A549 (cell line): ENCODE data around the gene ESPN. TPM values are rescaled to one million over a fixed set of nuclear protein-coding genes. Genes with fewer than 3 reads are reported as not detected.

Experiments used
- ATAC-seq, 2 experiments: fragments of 200-7000 bp in 1 of 2; fragments of >200 bp in 1 of 2; cut with Nextera tagmentation in 1 of 2; cut with Tn5 transposase in 1 of 2; 3 replicates each; pipeline versions ENCODE4 v1.8.0 to v1.9.1; 2018 to 2020; ENCODE audit warnings: mild to moderate bottlenecking in 1 of 2, moderate library complexity in 1 of 2
- CTCF ChIA-PET: fragments of 300-600 bp; sonication (Branson Sonifier 250); formaldehyde crosslinking; extraction: SDS; loops from one replicate; lab custom pipeline; 2021; ENCODE audit warnings: antibody characterized with exemption, inconsistent platforms; lab: Yijun Ruan, JAX
- POLR2A ChIA-PET: fragments of 350-600 bp; formaldehyde crosslinking; extraction: SDS; loops from one replicate; lab custom pipeline; 2021; ENCODE audit warnings: antibody characterized with exemption, inconsistent platforms; lab: Yijun Ruan, JAX
- DNase-seq, 2 experiments: peaks; one replicate each; pipeline versions ENCODE4 v3.0.0 to v3.0.0-alpha.2; 2011 to 2016; ENCODE audit warnings: low read depth in 1 of 2, low spot score in 1 of 2
- FAIRE-seq: peaks from 2 replicates; lab custom pipeline; 2011; peaks lifted over from hg19 to GRCh38; lab: Jason Lieb, UNC
- H3K27ac ChIP-seq, 2 experiments: fragments of >200 bp; sonication (Bioruptor Twin); formaldehyde crosslinking; 3 replicates each; pipeline ENCODE4 v1.5.1; 2016 to 2017
- H3K4me1 ChIP-seq: fragments of >200 bp; sonication (Bioruptor Twin); formaldehyde crosslinking; 3 replicates; pipeline ENCODE4 v1.6.1; 2016
- H3K4me2 ChIP-seq: fragments of >200 bp; sonication (Bioruptor Twin); formaldehyde crosslinking; 3 replicates; pipeline ENCODE4 v1.6.1; 2016
- H3K4me3 ChIP-seq: fragments of >200 bp; sonication (Bioruptor Twin); formaldehyde crosslinking; 3 replicates; pipeline ENCODE4 v1.5.1; 2016
- H3K9me3 ChIP-seq: fragments of >200 bp; sonication (Bioruptor Twin); formaldehyde crosslinking; 3 replicates; pipeline ENCODE4 v1.6.1; 2016
- BCL3 ChIP-seq: fragments of >200 bp; sonication (Bioruptor Twin); formaldehyde crosslinking; IDR thresholded peaks from 3 replicates; pipeline ENCODE4 v1.6.1; 2016
- BHLHE40 ChIP-seq: IDR thresholded peaks from 2 replicates; pipeline ENCODE4 v1.6.1; 2012; ENCODE audit warnings: low read depth, low read length, inconsistent platforms
- CEBPB ChIP-seq, 2 experiments: fragments of >200 bp in 1 of 2; sonication (Bioruptor Twin) in 1 of 2; formaldehyde crosslinking in 1 of 2; IDR thresholded peaks; 2 replicates each; pipeline ENCODE4 v1.6.1; 2012 to 2016
- CHD4 ChIP-seq: fragments of 200-600 bp; sonication (generic); IDR thresholded peaks from 2 replicates; pipeline ENCODE4 v1.6.1; 2016; ENCODE audit warnings: antibody characterized with exemption, mild to moderate bottlenecking, borderline replicate concordance
- CTCF ChIP-seq: fragments of >200 bp; sonication (Bioruptor Twin); formaldehyde crosslinking; IDR thresholded peaks from 3 replicates; pipeline ENCODE4 v1.5.1; 2016
- E2F6 ChIP-seq: IDR thresholded peaks from 2 replicates; pipeline ENCODE4 v1.6.1; 2012; ENCODE audit warnings: low read depth, borderline replicate concordance
- EHF ChIP-seq: fragments of 250-450 bp; sonication (Bioruptor Pico); IDR thresholded peaks from 2 replicates; pipeline ENCODE4 v1.5.0; 2020; ENCODE audit warnings: mild to moderate bottlenecking
- EP300 ChIP-seq, 2 experiments: fragments of >200 bp; sonication (Bioruptor Twin); formaldehyde crosslinking; IDR thresholded peaks; 2 replicates in 1 of 2; 3 replicates in 1 of 2; pipeline ENCODE4 v1.6.1; 2016 to 2017
- ESRRA ChIP-seq: fragments of 150-350 bp; IDR thresholded peaks from 2 replicates; pipeline ENCODE4 v1.6.1; 2014; ENCODE audit warnings: mild to moderate bottlenecking, low read length, borderline replicate concordance
- FOXS1 ChIP-seq: fragments of 250-450 bp; sonication (Bioruptor Pico); IDR thresholded peaks from 2 replicates; pipeline ENCODE4 v1.5.0; 2020; ENCODE audit warnings: mild to moderate bottlenecking, moderate library complexity
- GATA3 ChIP-seq: IDR thresholded peaks from 2 replicates; pipeline ENCODE4 v1.6.1; 2012; ENCODE audit warnings: borderline replicate concordance
- HDAC2 ChIP-seq: fragments of 200-600 bp; sonication (generic); IDR thresholded peaks from 2 replicates; pipeline ENCODE4 v1.6.1; 2016
- HEYL ChIP-seq: fragments of 250-450 bp; sonication (Bioruptor Pico); IDR thresholded peaks from 2 replicates; pipeline ENCODE4 v1.8.0; 2021; ENCODE audit warnings: mild to moderate bottlenecking, moderate library complexity
- HMGXB4 ChIP-seq: fragments of 250-450 bp; sonication (Bioruptor Pico); IDR thresholded peaks from 2 replicates; pipeline ENCODE4 v1.5.0; 2021; ENCODE audit warnings: mild to moderate bottlenecking, moderate library complexity, borderline replicate concordance
- HOXB13 ChIP-seq: fragments of 250-450 bp; sonication (Bioruptor Pico); IDR thresholded peaks from 2 replicates; pipeline ENCODE4 v1.5.0; 2020; ENCODE audit warnings: low read depth, mild to moderate bottlenecking, moderate library complexity
- HOXB5 ChIP-seq: fragments of 250-450 bp; sonication (Bioruptor Pico); IDR thresholded peaks from 2 replicates; pipeline ENCODE4 v1.5.0; 2020; ENCODE audit warnings: mild to moderate bottlenecking, moderate library complexity
- MAX ChIP-seq: IDR thresholded peaks from 2 replicates; pipeline ENCODE4 v1.6.1; 2012
- NFE2L2 ChIP-seq: fragments of 150-350 bp; conservative IDR thresholded peaks from 2 replicates; pipeline ENCODE4 v1.6.1; 2014; ENCODE audit warnings: low read length
- NPAS2 ChIP-seq: fragments of 250-450 bp; sonication (Bioruptor Pico); IDR thresholded peaks from 2 replicates; pipeline ENCODE4 v1.8.0; 2022; ENCODE audit warnings: mild to moderate bottlenecking, moderate library complexity, borderline replicate concordance
- PHF8 ChIP-seq: fragments of 200-600 bp; sonication (generic); IDR thresholded peaks from 2 replicates; pipeline ENCODE4 v1.6.1; 2016; ENCODE audit warnings: low read depth, mild to moderate bottlenecking, antibody characterized with exemption, moderate library complexity, borderline replicate concordance
- POLR2AphosphoS2 ChIP-seq: conservative IDR thresholded peaks from 2 replicates; pipeline ENCODE4 v1.6.1; 2012; ENCODE audit warnings: low read length, improper control_type of control experiment, inconsistent platforms
- RFX5 ChIP-seq: fragments of 450-650 bp; IDR thresholded peaks from 2 replicates; pipeline ENCODE4 v1.7.1; 2014; ENCODE audit warnings: antibody characterized with exemption, mild to moderate bottlenecking, moderate library complexity
- SMC3 ChIP-seq: fragments of >200 bp; sonication (Bioruptor Twin); formaldehyde crosslinking; IDR thresholded peaks from 3 replicates; pipeline ENCODE4 v1.6.1; 2018; ENCODE audit warnings: inconsistent platforms
- SREBF2 ChIP-seq: fragments of 450-650 bp; IDR thresholded peaks from 2 replicates; pipeline ENCODE4 v1.6.1; 2014; ENCODE audit warnings: mild to moderate bottlenecking, moderate library complexity
- USF2 ChIP-seq: fragments of 450-650 bp; IDR thresholded peaks from 2 replicates; pipeline ENCODE4 v1.6.1; 2014; ENCODE audit warnings: antibody characterized with exemption
- ZC3H11A ChIP-seq: fragments of 450-650 bp; IDR thresholded peaks from 2 replicates; pipeline ENCODE4 v1.6.1; 2014; ENCODE audit warnings: antibody characterized with exemption, mild to moderate bottlenecking
- WGBS: methylation state at CpG from one replicate; pipeline ENCODE4 v1.1.6; 2017; ENCODE audit errors: missing lambda C conversion rate; 5-methylcytosine and 5-hydroxymethylcytosine counted together
- polyA plus RNA-seq, 4 experiments: library from polyadenylated mRNA; depleted of rRNA in 3 of 4; stranded (reverse); fragments of >200 nt; fragmentation: RNase III in 1 of 4; extraction: RNeasy Plus Mini Kit Qiagen cat#74134 plus additional on column Dnase treatment in 1 of 4; gene quantifications; 2 replicates in 3 of 4; 3 replicates in 1 of 4; pipeline ENCODE4 v1.2.3, GENCODE V29; 2011 to 2017

The ESPN gene
- polyA plus RNA-seq, 2 of the 4 experiments (the other 2 are of a cell fraction), result 0.22 to 0.28 TPM

- no peak for FAIRE-seq
- H3K4me3 ChIP-seq, result no peak overlapping the region
- no peaks in the 10 kb centered on the region for H3K9me3 ChIP-seq
- peaks cover 42% of the 10 kb centered on the region for H3K4me1 ChIP-seq
- CTCF ChIA-PET, result interaction anchor here (0.6 to 34.5 kb wide), 9 partner anchors 8 to 168 kb away, joined by 3 to 575 read pairs (median 5); partner anchors contain the start of gene HES3
- no peak for TF ChIP-seq PHF8
- no peak for TF ChIP-seq POLR2AphosphoS2
- TF ChIP-seq NPAS2, result no peak
- no peak for TF ChIP-seq EHF (CRISPR knock-in tag)
- no peak for TF ChIP-seq SREBF2
- no peak for TF ChIP-seq SMC3
- no peak for TF ChIP-seq BCL3
- no peak for TF ChIP-seq HOXB5
- TF ChIP-seq USF2, result no peak
- no peak for TF ChIP-seq RFX5
- TF ChIP-seq MAX, result no peak
- no peak for TF ChIP-seq ZC3H11A
- no peak for TF ChIP-seq CHD4
- no peak for TF ChIP-seq HMGXB4 (CRISPR knock-in tag)
- TF ChIP-seq, all 56 proteins: peak for 0
- H3K27ac ChIP-seq, result peak overlapping the region; percentile 37 to 60; a peak in 5 of 6 replicates
- peak overlapping the region; percentile 55 for H3K4me2 ChIP-seq
- WGBS, result 8% methylated on average over 6 of the region's 6 CpGs
- peak; percentile 16 to 55; a peak in 5 of 6 replicates for ATAC-seq
- POLR2A ChIA-PET, result no interaction called here
- DNase-seq, result peak in 1 of 2 experiments; percentile 38
Observed at GRCh38 chr1:6412896-6413295, 11.7 kb upstream of the ESPN start.

GRCh38 chr1:6414443-6414844, 10.1 kb upstream of the ESPN start:
- no peaks in the 10 kb centered on the region for H3K9me3 ChIP-seq
- H3K4me2 ChIP-seq, result peak overlapping the region; percentile 77
- ChIA-PET CTCF (interaction anchor here (0.6 to 34.5 kb wide), 13 partner anchors 8 to 209 kb away, joined by 3 to 575 read pairs (median 8); no protein-coding TSS in a partner anchor), POLR2A (interaction anchor here (0.7 kb wide), 1 partner anchor 21 kb away, joined by 3 read pairs; the partner anchor contains the start of gene ACOT7)
- no peak overlapping the region for H3K4me3 ChIP-seq
- peak; percentile 77 to 80 for ATAC-seq
- DNase-seq, result peak; percentile 53 to 59
- no peak for FAIRE-seq
- TF ChIP-seq EP300 (IDR thresholded peaks at IDR 0.05) (no peak), NFE2L2 (no peak), CEBPB (IDR thresholded peaks at IDR 0.05) (no peak), E2F6 (0 out of 2 replicates have a peak, but pooled peaks have one; percentile 32), FOXS1 (no peak), HEYL (CRISPR knock-in tag) (no peak), CTCF (peak; percentile 40), ESRRA (no peak), HOXB13 (CRISPR knock-in tag) (no peak), POLR2AphosphoS2 (no peak), GATA3 (no peak), BHLHE40 (no peak), HDAC2 (no peak), EHF (CRISPR knock-in tag) (no peak), MAX (peak; percentile 80)
- 5% methylated on average over 4 of the region's 15 CpGs for WGBS
- H3K4me1 ChIP-seq, result peaks cover 42% of the 10 kb centered on the region
- peak overlapping the region; percentile 72 to 82 for H3K27ac ChIP-seq
